A549 (cell line): ENCODE results near the gene NTRK2. TPM values are rescaled to one million over a fixed set of nuclear protein-coding genes. Genes with fewer than 3 reads are reported as not detected.

Experiments used
- ATAC-seq, 2 experiments: fragments of 200-7000 bp in 1 of 2; fragments of >200 bp in 1 of 2; cut with Nextera tagmentation in 1 of 2; cut with Tn5 transposase in 1 of 2; 3 replicates each; pipeline versions ENCODE4 v1.8.0 to v1.9.1; 2018 to 2020; ENCODE audit warnings: mild to moderate bottlenecking in 1 of 2, moderate library complexity in 1 of 2
- CTCF ChIA-PET: fragments of 300-600 bp; sonication (Branson Sonifier 250); formaldehyde crosslinking; extraction: SDS; loops from one replicate; lab custom pipeline; 2021; ENCODE audit warnings: antibody characterized with exemption, inconsistent platforms; lab: Yijun Ruan, JAX
- POLR2A ChIA-PET: fragments of 350-600 bp; formaldehyde crosslinking; extraction: SDS; loops from one replicate; lab custom pipeline; 2021; ENCODE audit warnings: antibody characterized with exemption, inconsistent platforms; lab: Yijun Ruan, JAX
- DNase-seq, 2 experiments: peaks; one replicate each; pipeline versions ENCODE4 v3.0.0 to v3.0.0-alpha.2; 2011 to 2016; ENCODE audit warnings: low read depth in 1 of 2, low spot score in 1 of 2
- FAIRE-seq: peaks from 2 replicates; lab custom pipeline; 2011; peaks lifted over from hg19 to GRCh38; lab: Jason Lieb, UNC
- H3K27ac ChIP-seq, 2 experiments: fragments of >200 bp; sonication (Bioruptor Twin); formaldehyde crosslinking; 3 replicates each; pipeline ENCODE4 v1.5.1; 2016 to 2017
- H3K4me1 ChIP-seq: fragments of >200 bp; sonication (Bioruptor Twin); formaldehyde crosslinking; 3 replicates; pipeline ENCODE4 v1.6.1; 2016
- H3K4me2 ChIP-seq: fragments of >200 bp; sonication (Bioruptor Twin); formaldehyde crosslinking; 3 replicates; pipeline ENCODE4 v1.6.1; 2016
- H3K4me3 ChIP-seq: fragments of >200 bp; sonication (Bioruptor Twin); formaldehyde crosslinking; 3 replicates; pipeline ENCODE4 v1.5.1; 2016
- H3K9me3 ChIP-seq: fragments of >200 bp; sonication (Bioruptor Twin); formaldehyde crosslinking; 3 replicates; pipeline ENCODE4 v1.6.1; 2016
- CHD2 ChIP-seq: fragments of 150-350 bp; IDR thresholded peaks from 2 replicates; pipeline ENCODE4 v1.6.1; 2014; ENCODE audit warnings: low read length; ENCODE audit not compliant: partially characterized antibody
- CHD4 ChIP-seq: fragments of 200-600 bp; sonication (generic); IDR thresholded peaks from 2 replicates; pipeline ENCODE4 v1.6.1; 2016; ENCODE audit warnings: antibody characterized with exemption, mild to moderate bottlenecking, borderline replicate concordance
- FOSL2 ChIP-seq, 2 experiments: fragments of 450-650 bp in 1 of 2; fragments of >200 bp in 1 of 2; sonication (Bioruptor Twin) in 1 of 2; formaldehyde crosslinking; IDR thresholded peaks; 2 replicates each; pipeline versions ENCODE4 v1.5.0 to v1.6.1; 2016 to 2020; ENCODE audit warnings: mild to moderate bottlenecking in 1 of 2, moderate library complexity in 1 of 2
- FOXS1 ChIP-seq: fragments of 250-450 bp; sonication (Bioruptor Pico); IDR thresholded peaks from 2 replicates; pipeline ENCODE4 v1.5.0; 2020; ENCODE audit warnings: mild to moderate bottlenecking, moderate library complexity
- HOXB13 ChIP-seq: fragments of 250-450 bp; sonication (Bioruptor Pico); IDR thresholded peaks from 2 replicates; pipeline ENCODE4 v1.5.0; 2020; ENCODE audit warnings: low read depth, mild to moderate bottlenecking, moderate library complexity
- JUN ChIP-seq, 2 experiments: fragments of >200 bp; sonication (Bioruptor Twin); formaldehyde crosslinking; IDR thresholded peaks; 2 replicates in 1 of 2; 3 replicates in 1 of 2; pipeline ENCODE4 v1.6.1; 2016 to 2017
- JUNB ChIP-seq: fragments of >200 bp; sonication (Bioruptor Twin); formaldehyde crosslinking; IDR thresholded peaks from 2 replicates; pipeline ENCODE4 v1.6.1; 2016
- KDM5A ChIP-seq: fragments of 200-600 bp; sonication (generic); IDR thresholded peaks from 2 replicates; pipeline ENCODE4 v1.6.1; 2016; ENCODE audit warnings: antibody characterized with exemption, mild to moderate bottlenecking
- MYC ChIP-seq: IDR thresholded peaks from 2 replicates; pipeline ENCODE4 v1.6.1; 2012; ENCODE audit warnings: mild to moderate bottlenecking, inconsistent platforms, low read length, improper control_type of control experiment, borderline replicate concordance
- NFE2L2 ChIP-seq: fragments of 150-350 bp; conservative IDR thresholded peaks from 2 replicates; pipeline ENCODE4 v1.6.1; 2014; ENCODE audit warnings: low read length
- NPAS2 ChIP-seq: fragments of 250-450 bp; sonication (Bioruptor Pico); IDR thresholded peaks from 2 replicates; pipeline ENCODE4 v1.8.0; 2022; ENCODE audit warnings: mild to moderate bottlenecking, moderate library complexity, borderline replicate concordance
- RARB ChIP-seq: fragments of 250-450 bp; sonication (Bioruptor Pico); IDR thresholded peaks from 2 replicates; pipeline ENCODE4 v1.8.0; 2021; ENCODE audit warnings: mild to moderate bottlenecking, moderate library complexity
- RCOR1 ChIP-seq: fragments of 150-350 bp; IDR thresholded peaks from 2 replicates; pipeline ENCODE4 v1.6.1; 2014; ENCODE audit warnings: antibody characterized with exemption, low read length, low read depth
- RFX5 ChIP-seq: fragments of 450-650 bp; IDR thresholded peaks from 2 replicates; pipeline ENCODE4 v1.7.1; 2014; ENCODE audit warnings: antibody characterized with exemption, mild to moderate bottlenecking, moderate library complexity
- TP53 ChIP-seq: fragments of 250-450 bp; sonication (Bioruptor Pico); IDR thresholded peaks from 2 replicates; pipeline ENCODE4 v1.5.0; 2021; ENCODE audit warnings: mild to moderate bottlenecking, moderate library complexity
- WGBS: methylation state at CpG from one replicate; pipeline ENCODE4 v1.1.6; 2017; ENCODE audit errors: missing lambda C conversion rate; 5-methylcytosine and 5-hydroxymethylcytosine counted together
- polyA plus RNA-seq, 4 experiments: library from polyadenylated mRNA; depleted of rRNA in 3 of 4; stranded (reverse); fragments of >200 nt; fragmentation: RNase III in 1 of 4; extraction: RNeasy Plus Mini Kit Qiagen cat#74134 plus additional on column Dnase treatment in 1 of 4; gene quantifications; 2 replicates in 3 of 4; 3 replicates in 1 of 4; pipeline ENCODE4 v1.2.3, GENCODE V29; 2011 to 2017
- TF ChIP-seq, protein P1 (sequence below): fragments of >200 bp; sonication (Bioruptor Twin); formaldehyde crosslinking; IDR thresholded peaks from 2 replicates; pipeline ENCODE4 v1.6.1; 2016
- TF ChIP-seq, protein P2 (sequence below): IDR thresholded peaks from 2 replicates; pipeline ENCODE4 v1.6.1; 2012
- TF ChIP-seq, protein P3 (sequence below): IDR thresholded peaks from 2 replicates; pipeline ENCODE4 v1.6.1; 2012

The NTRK2 gene
- polyA plus RNA-seq, 2 of the 4 experiments (the other 2 are of a cell fraction), result 0.03 TPM

DNA sequence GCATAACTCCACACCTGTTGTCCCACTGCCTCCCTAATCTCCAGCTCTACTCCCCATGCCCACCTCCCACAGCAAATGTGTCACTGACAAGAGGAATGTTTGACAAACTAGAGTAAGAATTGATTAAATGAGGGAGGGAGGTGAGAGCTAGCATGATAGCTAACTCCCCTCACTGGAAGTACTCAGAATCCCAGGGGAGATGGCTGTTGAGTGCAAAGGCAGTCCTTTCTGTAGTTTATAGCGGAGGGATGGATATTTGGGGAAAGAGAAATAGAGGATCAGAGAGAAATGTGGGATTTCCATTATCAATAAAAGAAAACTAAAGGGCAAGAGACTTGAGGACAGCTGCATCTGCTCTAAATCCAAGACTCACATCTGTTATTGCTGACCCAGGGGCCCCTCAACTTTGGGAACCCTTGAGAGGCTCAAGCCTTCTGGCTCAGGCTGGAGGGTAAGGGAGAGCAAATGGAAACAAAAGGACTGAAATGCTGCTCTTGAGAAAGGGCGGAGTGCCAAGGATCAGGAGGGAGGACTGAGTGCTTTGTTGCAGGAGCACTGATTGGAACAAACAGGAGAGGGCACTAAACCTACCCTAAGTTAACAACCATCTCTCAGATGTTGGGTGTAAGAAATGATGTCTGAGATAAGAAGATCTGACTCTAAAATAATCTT, 372.1 kb downstream of the NTRK2 start:
- DNase-seq (no peak), FAIRE-seq (no peak), ATAC-seq (no peak)
- no peak overlapping the region for H3K4me3 ChIP-seq
- H3K4me2 ChIP-seq, result no peak overlapping the region
- no peaks in the 10 kb centered on the region for H3K9me3 ChIP-seq
- TF ChIP-seq JUN (IDR thresholded peaks at IDR 0.05), result no peak
- TF ChIP-seq RFX5, result no peak
- TF ChIP-seq HOXB13 (CRISPR knock-in tag), result no peak
- H3K27ac ChIP-seq, result no peak overlapping the region
- ChIA-PET CTCF (interaction anchor here (0.6 to 1.0 kb wide), 2 partner anchors 87 to 116 kb away, joined by 3 read pairs; no protein-coding TSS in a partner anchor), POLR2A (no interaction called here)
- H3K4me1 ChIP-seq, result no peaks in the 10 kb centered on the region
- 33% methylated on average over 2 of the region's 2 CpGs for WGBS

DNA sequence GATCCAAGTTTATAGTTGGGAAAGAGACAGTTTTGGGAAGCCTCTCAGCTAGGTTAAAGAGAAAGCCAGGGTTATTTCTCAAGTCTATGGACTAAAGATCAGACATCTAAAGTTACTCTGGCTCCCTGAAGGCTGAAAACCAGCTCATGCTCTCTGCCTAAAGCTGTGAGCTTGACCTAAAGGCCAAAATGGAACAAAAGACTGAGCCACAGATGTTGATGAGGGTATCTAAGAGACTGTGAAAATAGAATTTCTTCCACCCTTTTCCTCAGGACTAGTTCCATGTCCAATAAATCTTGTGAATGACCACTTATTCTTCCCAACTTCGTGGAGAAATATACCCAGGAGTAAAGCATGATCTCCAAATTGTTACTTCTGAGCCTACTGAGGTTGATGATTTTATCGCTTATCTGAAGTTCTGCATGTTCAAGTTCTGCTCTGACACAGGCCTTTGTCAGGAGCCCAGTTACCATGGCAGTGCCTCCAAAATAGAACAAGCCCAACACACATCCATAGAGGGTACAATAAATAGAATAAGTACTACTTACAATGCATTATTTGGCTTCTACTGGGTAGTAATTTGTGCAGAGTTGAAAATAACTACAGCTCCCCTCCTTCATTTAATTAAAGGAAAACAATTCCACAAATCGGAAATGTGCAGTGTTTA, 373.6 kb downstream of the NTRK2 start:
- Histone ChIP-seq H3K27ac (no peak overlapping the region), H3K4me2 (no peak overlapping the region), H3K4me3 (no peak overlapping the region), H3K4me1 (no peaks in the 10 kb centered on the region), H3K9me3 (no peaks in the 10 kb centered on the region)
- TF ChIP-seq, protein P1, sequence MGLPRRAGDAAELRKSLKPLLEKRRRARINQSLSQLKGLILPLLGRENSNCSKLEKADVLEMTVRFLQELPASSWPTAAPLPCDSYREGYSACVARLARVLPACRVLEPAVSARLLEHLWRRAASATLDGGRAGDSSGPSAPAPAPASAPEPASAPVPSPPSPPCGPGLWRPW, result no peak
- TF ChIP-seq NPAS2 (CRISPR knock-in tag) (no peak), CHD2 (no peak), JUN (IDR thresholded peaks at IDR 0.05) (no peak), TP53 (CRISPR knock-in tag) (no peak), NFE2L2 (no peak), KDM5A (no peak), RCOR1 (no peak), CHD4 (no peak), MYC (no peak), FOXS1 (CRISPR knock-in tag) (no peak), RARB (CRISPR knock-in tag) (no peak)
- TF ChIP-seq, protein P2, sequence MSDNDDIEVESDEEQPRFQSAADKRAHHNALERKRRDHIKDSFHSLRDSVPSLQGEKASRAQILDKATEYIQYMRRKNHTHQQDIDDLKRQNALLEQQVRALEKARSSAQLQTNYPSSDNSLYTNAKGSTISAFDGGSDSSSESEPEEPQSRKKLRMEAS, result no peak
- ChIA-PET CTCF (interaction anchor here (0.8 kb wide), 1 partner anchor 10 kb away, joined by 3 read pairs; no protein-coding TSS in a partner anchor), POLR2A (no interaction called here)
- no peak for ATAC-seq
- DNase-seq, result no peak
- WGBS, result 54% methylated on average over 3 of the region's 3 CpGs
- FAIRE-seq, result no peak

DNA sequence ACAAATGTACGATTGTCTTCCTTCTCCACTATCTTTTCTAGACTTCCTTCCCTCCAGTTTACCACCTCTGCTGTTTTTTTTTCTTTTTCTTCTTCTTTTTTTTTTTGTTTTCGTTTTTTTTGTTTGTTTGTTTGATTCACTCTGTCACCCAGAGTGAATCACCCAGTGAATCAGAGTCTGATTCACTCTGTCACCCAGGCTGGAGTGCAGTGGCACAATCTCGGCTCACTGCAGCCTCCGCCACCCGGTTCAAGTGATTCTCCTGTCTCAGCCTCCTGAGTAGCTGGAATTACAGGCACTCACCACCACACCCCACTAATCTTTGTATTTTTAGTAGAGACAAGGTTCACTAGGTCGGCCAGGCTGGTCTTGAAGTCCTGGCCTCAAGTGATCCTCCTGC, 375.7 kb downstream of the NTRK2 start:
- POLR2A ChIA-PET, result no interaction called here
- Histone ChIP-seq H3K27ac (no peak overlapping the region), H3K4me3 (no peak overlapping the region), H3K4me1 (no peaks in the 10 kb centered on the region), H3K9me3 (no peaks in the 10 kb centered on the region), H3K4me2 (no peak overlapping the region)
- DNase-seq (peak in 1 of 2 experiments; percentile 19), FAIRE-seq (no peak), ATAC-seq (0 out of 6 replicates have a peak, but pooled peaks of 1 of the 2 experiments have one; percentile 30)
- CTCF ChIA-PET, result no interaction called here
- TF ChIP-seq FOSL2 (IDR thresholded peaks at IDR 0.05) (no peak), FOSL2 (CRISPR knock-in tag; IDR thresholded peaks at IDR 0.05) (peak; percentile 61), JUNB (no peak)
- TF ChIP-seq, protein P3, sequence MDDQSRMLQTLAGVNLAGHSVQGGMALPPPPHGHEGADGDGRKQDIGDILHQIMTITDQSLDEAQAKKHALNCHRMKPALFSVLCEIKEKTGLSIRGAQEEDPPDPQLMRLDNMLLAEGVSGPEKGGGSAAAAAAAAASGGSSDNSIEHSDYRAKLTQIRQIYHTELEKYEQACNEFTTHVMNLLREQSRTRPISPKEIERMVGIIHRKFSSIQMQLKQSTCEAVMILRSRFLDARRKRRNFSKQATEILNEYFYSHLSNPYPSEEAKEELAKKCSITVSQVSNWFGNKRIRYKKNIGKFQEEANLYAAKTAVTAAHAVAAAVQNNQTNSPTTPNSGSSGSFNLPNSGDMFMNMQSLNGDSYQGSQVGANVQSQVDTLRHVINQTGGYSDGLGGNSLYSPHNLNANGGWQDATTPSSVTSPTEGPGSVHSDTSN, result no peak
- 13% methylated on average over 6 of the region's 6 CpGs for WGBS
